ENCODE measurements around the gene EARS2. TPM values are rescaled to one million over a fixed set of nuclear protein-coding genes. Genes with fewer than 3 reads are reported as not detected.
A peak's percentile ranks its signal among the peaks of the same experiment; 100 is the strongest.

The EARS2 gene
- total and polyA plus RNA-seq, 9 donors: 9.5 to 29.0 (median 18.5) TPM

- peak within 1 kb of the TSS; percentile 74 for H3K4me3 ChIP-seq
- H3K9me3 ChIP-seq: no peaks in the 10 kb centered on the region
- WGBS, 3 donors: 0% methylated on average over 49 to 71 of the region's 71 CpGs
- H3K27ac ChIP-seq: peak within 1 kb of the TSS in 1 of 2 donors; percentile 87
- H3K27me3 ChIP-seq: no peaks in the 10 kb centered on the region
- peaks cover 17% of the 10 kb centered on the region for H3K4me1 ChIP-seq (ENCODE audit: insufficient read depth)
- intact Hi-C loops (cut with DNase I): loop anchor here in 1 of 4 donors (5.0 kb wide), 1 partner anchor 47 kb away; the partner anchor contains the start of genes EARS2 and UBFD1
- no peaks in the 10 kb centered on the region for H3K36me3 ChIP-seq
- DNase-seq: peak; percentile 83 to 93 (median 88)
- no peak for TF ChIP-seq EP300 (IDR thresholded peaks at IDR 0.05)
- peak; percentile 80 for TF ChIP-seq POLR2A (IDR thresholded peaks at IDR 0.05)
- TF ChIP-seq CTCF (IDR thresholded peaks at IDR 0.05): peak in 1 of 3 donors; percentile 34
These were observed 46.8 kb downstream of the EARS2 start, which contains the start of gene GGA2 for GRCh38 chr16:23510164-23510914. TSS of gene GGA2 (minus strand) at chr16:23510494. CDS start at chr16:23510411, 83 bp downstream.

DNA sequence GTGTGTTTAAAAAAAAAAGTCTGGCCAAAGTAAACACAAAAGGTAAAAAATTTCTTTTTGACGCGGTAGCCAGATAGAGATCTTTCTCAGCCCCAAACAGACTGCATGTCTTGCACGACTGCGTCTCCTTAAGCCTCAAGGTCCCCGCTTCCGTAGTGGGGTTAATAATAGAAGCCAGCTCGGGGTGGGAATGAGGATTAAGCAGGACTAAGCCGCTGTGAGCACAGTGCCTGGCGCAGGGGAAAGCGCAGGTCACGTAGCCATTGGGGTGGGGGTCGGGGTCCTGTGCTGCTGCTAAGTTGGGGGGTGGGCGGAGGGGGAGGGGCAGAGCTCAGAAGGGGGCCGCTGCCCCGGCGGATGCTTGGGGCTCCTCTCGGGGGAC is 47.4 kb downstream of the EARS2 start:
- intact Hi-C loops (cut with DNase I): loop anchor here in 2 of 4 donors (5.0 to 10.0 kb wide), 2 partner anchors 45 to 48 kb away; partner anchors contain the start of genes EARS2 (in 2 of the 2) and UBFD1 (in 2 of the 2)
- DNase-seq: peak in 2 of 5 donors; percentile 43 to 47
- Histone ChIP-seq H3K9me3 (no peaks in the 10 kb centered on the region), H3K4me1 (ENCODE audit: insufficient read depth) (peaks cover 22% of the 10 kb centered on the region), H3K27me3 (no peaks in the 10 kb centered on the region), H3K36me3 (no peaks in the 10 kb centered on the region), H3K4me3 (peak overlapping the region; percentile 74), H3K27ac (peak overlapping the region in 1 of 2 donors; percentile 87)
- TF ChIP-seq CTCF (IDR thresholded peaks at IDR 0.05): no peak
- no peak for TF ChIP-seq EP300 (IDR thresholded peaks at IDR 0.05)
- no peak for TF ChIP-seq POLR2A (IDR thresholded peaks at IDR 0.05)
- 1% methylated on average over 12 to 17 of the region's 17 CpGs for WGBS, 3 donors

DNA sequence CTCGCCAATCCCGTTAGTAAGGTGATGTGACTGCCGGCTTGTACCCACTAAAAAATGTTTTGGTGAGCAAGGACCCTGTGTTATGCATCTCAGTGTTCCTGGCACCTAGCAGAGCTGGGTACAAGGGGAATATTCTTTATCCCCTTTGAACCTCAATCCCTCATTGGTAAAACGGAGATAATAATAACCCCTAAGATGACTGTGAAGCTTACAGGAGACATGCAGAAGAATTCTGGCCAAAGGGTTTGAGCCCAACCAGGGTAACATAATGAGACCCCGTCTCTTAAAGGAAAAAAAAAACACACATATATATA is 47.8 kb downstream of the EARS2 start:
- Histone ChIP-seq H3K36me3 (no peaks in the 10 kb centered on the region), H3K9me3 (no peaks in the 10 kb centered on the region), H3K27ac (peak overlapping the region in 1 of 2 donors; percentile 87), H3K4me3 (peak overlapping the region; percentile 74), H3K27me3 (no peaks in the 10 kb centered on the region), H3K4me1 (ENCODE audit: insufficient read depth) (peaks cover 25% of the 10 kb centered on the region)
- intact Hi-C loops (cut with DNase I): loop anchor here in 1 of 4 donors (10.0 kb wide), 1 partner anchor 45 kb away; the partner anchor contains the start of genes EARS2 and UBFD1
- TF ChIP-seq POLR2A (IDR thresholded peaks at IDR 0.05) (no peak), CTCF (IDR thresholded peaks at IDR 0.05) (no peak), EP300 (IDR thresholded peaks at IDR 0.05) (no peak)
- DNase-seq: no peak
- WGBS, 3 donors: 1 to 3% (median 1%) methylated on average over 5 of the region's 5 CpGs

- no peaks in the 10 kb centered on the region for H3K9me3 ChIP-seq
- 5 to 10% (median 6%) methylated on average over 28 of the region's 28 CpGs for WGBS, 3 donors
- no peaks in the 10 kb centered on the region for H3K27me3 ChIP-seq
- no peak for DNase-seq
- no peak for TF ChIP-seq EP300 (IDR thresholded peaks at IDR 0.05)
- TF ChIP-seq CTCF (IDR thresholded peaks at IDR 0.05): no peak
- no peak for TF ChIP-seq POLR2A (IDR thresholded peaks at IDR 0.05)
- intact Hi-C loops (cut with DNase I): loop anchor here in 1 of 4 donors (10.0 kb wide), 1 partner anchor 46 kb away; the partner anchor contains the start of genes EARS2 and UBFD1
- H3K27ac ChIP-seq: peak overlapping the region in 1 of 2 donors; percentile 87
- peak overlapping the region; percentile 74 for H3K4me3 ChIP-seq
- H3K36me3 ChIP-seq: no peaks in the 10 kb centered on the region
- H3K4me1 ChIP-seq (ENCODE audit: insufficient read depth): peaks cover 29% of the 10 kb centered on the region
These were observed 48.3 kb downstream of the EARS2 start for GRCh38 chr16:23508589-23509440.

All from ovary (tissue), 9 donors.